Measurements from ENCODE around the gene CD84. TPM values are rescaled to one million over a fixed set of nuclear protein-coding genes. Genes with fewer than 3 reads are reported as not detected.
A peak's percentile ranks its signal among the peaks of the same experiment; 100 is the strongest.

CD84 gene
- total and polyA plus RNA-seq, 2 donors (not counting 1 experiment from before 2014, with no cell fraction given): 19.8 to 63.9 TPM

GRCh38 chr1:160539990-160540858 lies 39.1 kb downstream of the CD84 start:
- Histone ChIP-seq H3K27me3 (replicated peaks in 1 of 4; ENCODE audit: control extremely low read depth in 1 of 4, control insufficient read depth in 3 of 4, insufficient read depth in 4 of 4, low read length in 3 of 4) (no peaks in the 10 kb centered on the region), H3K27ac (ENCODE audit: low read length in 2 of 2) (peak overlapping the region; percentile 72 to 90), H2AFZ (ENCODE audit: insufficient read depth, low read depth, low read length, poor library complexity, severe bottlenecking) (peak overlapping the region; percentile 72), H3K4me1 (ENCODE audit: control insufficient read depth in 2 of 2, insufficient read depth in 2 of 2, low read length in 2 of 2) (peaks cover 46% of the 10 kb centered on the region in 2 donors), H3K4me2 (replicated peaks; ENCODE audit: low read depth, low read length, poor library complexity, severe bottlenecking) (peak overlapping the region; percentile 63), H3K9ac (ENCODE audit: low read length) (peak overlapping the region; percentile 45), H4K20me1 (ENCODE audit: control insufficient read depth, insufficient read depth, low read length, poor library complexity, severe bottlenecking) (no peaks in the 10 kb centered on the region), H3K36me3 (replicated peaks in 1 of 2; ENCODE audit: control extremely low read depth in 1 of 2, control insufficient read depth in 1 of 2, extremely low read depth in 1 of 2, insufficient read depth in 2 of 2, low read length in 1 of 2) (no peaks in the 10 kb centered on the region), H3K79me2 (ENCODE audit: control insufficient read depth, insufficient read depth, low read length) (peaks cover 45% of the 10 kb centered on the region), H3K9me3 (ENCODE audit: control extremely low read depth in 1 of 3, control insufficient read depth in 2 of 3, insufficient read depth in 1 of 3, low read length in 2 of 3) (peaks cover 2 to 12% (median 2%) of the 10 kb centered on the region in 3 donors), H3K4me3 (ENCODE audit: control extremely low read depth in 1 of 5, extremely low read depth in 1 of 5, insufficient read depth in 1 of 5, low read depth in 2 of 5, low read length in 4 of 5) (peak overlapping the region in 1 of 5 experiments; percentile 19)
- ATAC-seq (ENCODE audit: low read depth) (peak; percentile 97), DNase-seq (peak; percentile 81)
- peaks cover 3% of the 10 kb centered on the region for H3K9me3 Mint-ChIP-seq (ENCODE audit: insufficient read depth)
- H3K4me3 Mint-ChIP-seq: peak overlapping the region; percentile 63
- POLR2A ChIA-PET: interaction anchor here (1.0 to 2.1 kb wide), 7 partner anchors 8 to 89 kb away, joined by 3 to 6 read pairs (median 4); partner anchors contain the start of gene SLAMF6
- CTCF ChIA-PET: interaction anchor here (0.5 to 18.3 kb wide), 23 partner anchors 9 to 1198 kb away, joined by 3 to 159 read pairs (median 4); partner anchors contain the start of gene SLAMF6
- TF ChIP-seq EZH2 (IDR thresholded peaks at IDR 0.05; ENCODE audit: borderline replicate concordance, insufficient read depth, low read depth, low read length, poor library complexity, severe bottlenecking): no peak
- TF ChIP-seq, protein P1, sequence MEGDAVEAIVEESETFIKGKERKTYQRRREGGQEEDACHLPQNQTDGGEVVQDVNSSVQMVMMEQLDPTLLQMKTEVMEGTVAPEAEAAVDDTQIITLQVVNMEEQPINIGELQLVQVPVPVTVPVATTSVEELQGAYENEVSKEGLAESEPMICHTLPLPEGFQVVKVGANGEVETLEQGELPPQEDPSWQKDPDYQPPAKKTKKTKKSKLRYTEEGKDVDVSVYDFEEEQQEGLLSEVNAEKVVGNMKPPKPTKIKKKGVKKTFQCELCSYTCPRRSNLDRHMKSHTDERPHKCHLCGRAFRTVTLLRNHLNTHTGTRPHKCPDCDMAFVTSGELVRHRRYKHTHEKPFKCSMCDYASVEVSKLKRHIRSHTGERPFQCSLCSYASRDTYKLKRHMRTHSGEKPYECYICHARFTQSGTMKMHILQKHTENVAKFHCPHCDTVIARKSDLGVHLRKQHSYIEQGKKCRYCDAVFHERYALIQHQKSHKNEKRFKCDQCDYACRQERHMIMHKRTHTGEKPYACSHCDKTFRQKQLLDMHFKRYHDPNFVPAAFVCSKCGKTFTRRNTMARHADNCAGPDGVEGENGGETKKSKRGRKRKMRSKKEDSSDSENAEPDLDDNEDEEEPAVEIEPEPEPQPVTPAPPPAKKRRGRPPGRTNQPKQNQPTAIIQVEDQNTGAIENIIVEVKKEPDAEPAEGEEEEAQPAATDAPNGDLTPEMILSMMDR (IDR thresholded peaks at IDR 0.05): no peak
- peak overlapping the region; percentile 93 for H3K27ac Mint-ChIP-seq
- intact Hi-C loops (cut with micrococcal nuclease): loop anchor here (1.0 to 5.0 kb wide), 4 partner anchors 9 to 111 kb away; partner anchors contain the start of gene SLAMF6
- 0% methylated on average over 4 of the region's 8 CpGs for WGBS (ENCODE audit: insufficient coverage)
- H3K27me3 Mint-ChIP-seq: no peaks in the 10 kb centered on the region
- H3K4me1 Mint-ChIP-seq: peaks cover 48% of the 10 kb centered on the region
